Measurements from ENCODE around the gene SSR1.
"Not testable (repeated sequence)": the region's sequence is repeated elsewhere in the genome, so short reads cannot be mapped to it uniquely, and the experiment has no call there.

The SSR1 gene

DNA sequence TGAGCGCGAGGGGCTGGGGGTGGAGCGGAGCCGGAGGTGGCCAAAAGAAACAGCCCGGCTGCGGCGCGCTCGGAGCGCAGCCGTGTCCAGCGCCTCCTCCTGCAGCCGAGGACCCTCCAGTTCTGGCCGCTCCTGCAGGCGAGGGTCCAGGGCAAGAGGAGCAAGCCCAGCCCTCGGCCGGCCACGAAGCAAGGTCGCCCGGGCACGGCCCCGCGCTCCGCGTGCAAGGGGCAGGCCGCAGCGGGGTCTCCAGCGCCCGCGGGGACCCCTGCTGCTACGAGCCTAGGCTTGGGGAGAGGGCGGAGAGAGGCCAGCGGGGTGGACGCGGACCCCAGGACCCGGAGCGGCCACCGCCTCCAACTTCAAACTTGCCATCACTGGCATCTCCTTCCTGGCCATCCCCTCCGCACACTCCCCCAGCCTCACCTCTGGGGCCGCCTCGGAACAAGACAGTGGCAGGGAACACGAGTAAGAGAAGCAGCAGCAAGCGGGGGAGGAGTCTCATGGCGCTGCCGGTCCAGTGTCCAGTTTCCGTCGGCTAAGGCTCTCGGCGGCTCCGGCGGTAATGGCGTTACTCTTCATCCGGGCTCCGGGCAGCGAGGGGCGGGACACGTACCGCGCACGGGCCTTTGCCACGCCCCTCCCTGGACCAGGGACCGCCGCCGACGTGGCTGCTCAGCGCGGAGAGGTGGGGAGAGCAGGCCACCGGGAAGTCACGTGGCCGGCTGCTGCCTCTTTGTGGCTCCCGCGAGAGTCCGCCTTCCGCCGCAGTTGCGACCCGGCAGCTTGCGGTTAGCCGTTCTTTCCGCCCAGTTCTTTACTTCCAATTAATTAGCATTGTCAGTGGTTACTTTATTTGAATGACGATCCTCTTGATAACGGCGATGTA is at the start of gene SSR1:
Gene SSR1, minus strand, starts transcription at position 584 of the 889 bp plus-strand sequence. Its CDS starts 79 bp downstream, at position 505.
- ATAC-seq = peak; percentile 99

DNA sequence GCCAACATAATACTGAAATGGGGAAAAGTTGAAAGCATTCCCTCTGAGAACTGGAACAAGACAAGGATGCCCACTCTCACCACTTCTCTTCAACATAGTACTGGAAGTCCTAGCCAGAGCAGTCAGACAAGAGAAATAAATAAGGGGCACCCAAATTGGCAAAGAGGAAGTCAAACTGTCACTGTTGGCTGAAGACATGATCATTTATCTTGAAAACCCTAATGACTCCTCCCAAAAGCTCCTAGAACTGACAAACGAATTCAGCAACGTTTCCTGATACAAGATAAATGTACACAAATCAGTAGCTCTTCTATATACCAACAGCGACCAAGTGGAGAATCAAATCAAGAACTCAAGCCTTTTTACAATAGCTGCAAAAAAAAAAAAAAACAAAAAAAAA is 38.9 kb upstream of the SSR1 start:
- DNase-seq, ATAC-seq: not testable (repeated sequence)

More for the DNA sequence above, at the start of gene SSR1:
- DNase-seq = peak; percentile 97

DNA sequence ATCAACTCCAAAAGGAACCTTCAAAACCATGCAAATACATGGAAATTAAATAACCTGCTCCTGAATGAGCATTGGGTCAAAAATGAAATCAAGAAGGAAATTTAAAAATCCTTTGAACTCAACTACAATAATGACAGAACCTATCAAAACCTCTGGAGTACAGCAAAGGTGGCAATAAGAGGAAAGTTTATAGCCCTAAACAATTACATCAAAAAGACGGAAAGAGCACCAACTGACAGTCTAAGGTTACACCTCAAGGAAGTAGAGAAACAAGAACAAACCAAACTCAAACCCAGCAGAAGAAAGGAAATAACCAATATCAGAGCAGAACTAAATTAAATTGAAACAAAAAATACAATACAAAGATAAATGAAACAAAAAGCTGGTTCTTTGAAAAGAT is 37.6 kb upstream of the SSR1 start:
- DNase-seq, ATAC-seq: not testable (repeated sequence)

DNA sequence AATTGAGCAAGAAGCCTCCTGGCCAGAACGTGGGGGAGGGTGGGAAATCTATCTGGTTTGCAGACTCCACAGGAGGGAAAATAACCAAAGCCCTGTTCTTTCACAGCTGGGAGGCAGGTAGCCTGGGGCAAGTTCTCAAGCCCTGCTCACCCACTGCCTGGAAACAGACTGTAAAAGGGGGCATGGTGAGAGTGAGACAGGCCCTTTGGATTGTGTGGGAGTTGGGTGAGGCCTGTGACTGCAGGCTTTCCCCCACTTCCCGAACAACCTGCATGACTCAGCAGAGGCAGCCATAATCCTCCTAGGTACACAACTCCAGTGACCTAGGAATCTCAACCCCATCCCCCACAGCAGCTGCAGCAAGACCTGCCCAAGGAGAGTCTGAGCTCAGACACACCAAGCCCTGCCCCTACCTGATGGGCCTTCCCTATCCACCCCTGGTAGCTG is 34.6 kb upstream of the SSR1 start:
- DNase-seq, ATAC-seq: not testable (repeated sequence)

DNA sequence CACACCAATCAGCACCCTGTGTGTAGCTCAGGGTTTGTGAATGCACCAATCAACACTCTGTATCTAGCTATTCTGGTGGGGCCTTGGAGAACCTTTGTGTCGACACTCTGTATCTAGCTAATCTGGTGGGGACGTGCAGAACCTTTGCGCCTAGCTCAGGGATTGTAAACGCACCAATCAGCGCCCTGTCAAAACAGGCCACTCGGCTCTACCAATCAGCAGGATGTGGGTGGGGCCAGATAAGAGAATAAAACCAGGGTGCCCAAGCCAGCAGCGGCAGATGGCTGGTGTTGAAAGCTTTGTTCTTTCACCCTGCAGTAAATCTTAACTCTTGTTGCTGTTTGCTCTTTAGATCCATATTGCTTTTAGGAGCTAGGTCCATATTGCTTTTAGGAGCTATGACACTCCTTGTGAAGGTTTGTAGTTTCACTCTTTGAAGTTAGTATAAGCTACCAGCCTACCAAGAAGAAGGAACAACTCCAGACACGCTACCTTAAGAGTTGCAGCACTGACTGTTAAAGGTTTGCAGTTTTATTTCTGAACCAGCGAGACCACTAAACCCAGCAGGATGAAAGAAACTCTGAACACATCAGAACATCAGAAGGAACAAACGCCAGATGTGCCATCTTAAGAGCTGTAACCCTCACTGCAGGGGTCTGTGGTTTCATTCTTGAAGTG is 31.9 kb upstream of the SSR1 start:
- not testable (repeated sequence) for DNase-seq, ATAC-seq

DNA sequence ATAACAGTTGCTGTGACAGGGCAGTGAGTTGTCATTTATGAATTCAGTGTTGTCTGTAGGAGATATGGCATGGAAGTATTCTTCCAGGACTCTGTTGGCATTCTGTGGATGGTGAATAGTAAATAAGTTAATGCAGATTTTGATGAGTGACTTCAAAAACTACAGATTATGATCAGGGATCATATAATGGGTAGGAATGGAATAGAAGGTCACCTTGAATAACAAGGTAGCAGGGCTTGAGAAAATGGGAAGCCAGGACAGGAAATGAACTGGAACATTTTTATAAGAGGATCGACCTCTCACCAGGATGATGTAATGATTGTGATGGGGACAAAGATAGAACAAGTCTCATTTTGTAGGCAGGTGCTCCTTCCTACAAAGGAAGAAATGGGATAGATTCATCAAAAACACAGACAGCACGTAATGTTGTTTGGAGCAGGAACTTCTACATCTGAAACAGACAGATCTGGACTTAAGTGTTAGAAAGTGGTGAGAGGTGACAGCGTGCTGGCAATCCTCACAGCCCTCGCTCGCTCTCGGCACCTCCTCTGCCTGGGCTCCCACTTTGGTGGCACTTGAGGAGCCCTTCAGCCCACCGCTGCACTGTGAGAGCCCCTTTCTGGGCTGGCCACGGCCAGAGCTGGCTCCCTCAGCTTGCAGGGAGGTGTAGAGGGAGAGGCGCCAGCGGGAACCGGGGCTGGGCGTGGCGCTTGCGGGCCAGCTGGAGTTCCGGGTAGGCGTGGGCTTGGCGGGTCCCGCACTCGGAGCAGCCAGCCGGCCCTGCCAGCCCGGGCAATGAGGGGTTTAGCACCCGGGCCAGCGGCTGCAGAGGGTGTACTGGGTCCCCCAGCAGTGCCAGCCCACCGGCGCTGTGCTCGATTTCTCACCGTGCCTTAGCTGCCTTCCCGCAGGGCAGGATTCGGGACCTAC is 30.8 kb upstream of the SSR1 start:
- ATAC-seq = no peak
- DNase-seq = no peak

DNA sequence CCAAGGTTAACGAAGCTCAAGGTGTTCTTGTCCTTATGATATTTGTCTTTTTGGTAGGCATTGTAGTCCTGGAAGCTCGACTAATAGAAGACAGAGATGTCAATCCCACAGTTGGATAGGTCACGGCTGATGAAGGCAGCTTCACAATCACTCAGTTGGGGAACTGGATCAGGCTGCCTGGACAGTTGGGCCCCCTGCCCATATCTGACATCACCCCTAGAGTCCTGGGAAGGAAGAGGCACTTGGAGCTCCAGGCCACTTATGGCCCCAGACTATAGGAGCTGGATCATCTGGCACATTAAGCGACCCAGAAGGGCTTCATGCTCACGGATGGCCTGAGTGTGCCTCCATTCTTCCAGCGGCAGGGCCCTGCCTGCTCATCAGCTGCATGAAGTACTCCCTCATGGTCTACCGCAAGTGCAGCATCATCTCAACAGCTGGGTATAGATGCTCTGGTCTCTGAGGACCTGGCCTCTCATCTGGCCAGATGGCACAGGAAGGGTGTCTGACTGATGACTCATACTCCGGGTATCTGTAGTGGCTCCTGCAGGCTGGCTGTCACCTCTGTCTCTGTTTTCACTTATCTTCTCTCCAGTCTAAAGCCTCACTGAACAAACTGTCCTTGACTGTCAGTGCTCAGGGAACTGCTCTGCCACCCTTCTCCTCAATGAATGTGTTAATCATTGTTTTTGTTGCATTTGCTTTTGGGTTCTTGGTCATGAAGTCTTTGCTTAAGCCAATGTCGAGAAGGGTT is 29.2 kb upstream of the SSR1 start:
- DNase-seq (no peak), ATAC-seq (no peak)

DNA sequence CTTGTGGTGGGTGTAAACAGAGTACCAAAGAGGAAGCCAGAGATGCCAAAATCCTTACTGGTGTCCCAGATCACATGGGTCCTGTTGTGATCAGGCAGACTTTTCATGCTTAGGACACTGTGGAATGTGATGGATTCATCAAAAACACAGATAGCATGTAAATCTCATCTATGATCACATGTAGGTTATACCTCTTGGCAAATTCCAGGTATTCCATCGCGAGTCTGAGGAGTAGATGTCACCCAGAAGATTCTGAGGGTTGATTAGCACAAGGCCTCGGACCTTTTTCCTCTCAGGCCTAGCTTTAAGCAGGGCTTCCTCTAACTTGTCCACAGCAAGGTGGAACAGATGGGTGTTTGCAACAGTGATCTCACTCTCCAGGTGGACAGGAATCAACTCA is 28.3 kb upstream of the SSR1 start:
- DNase-seq (no peak), ATAC-seq (no peak)

DNA sequence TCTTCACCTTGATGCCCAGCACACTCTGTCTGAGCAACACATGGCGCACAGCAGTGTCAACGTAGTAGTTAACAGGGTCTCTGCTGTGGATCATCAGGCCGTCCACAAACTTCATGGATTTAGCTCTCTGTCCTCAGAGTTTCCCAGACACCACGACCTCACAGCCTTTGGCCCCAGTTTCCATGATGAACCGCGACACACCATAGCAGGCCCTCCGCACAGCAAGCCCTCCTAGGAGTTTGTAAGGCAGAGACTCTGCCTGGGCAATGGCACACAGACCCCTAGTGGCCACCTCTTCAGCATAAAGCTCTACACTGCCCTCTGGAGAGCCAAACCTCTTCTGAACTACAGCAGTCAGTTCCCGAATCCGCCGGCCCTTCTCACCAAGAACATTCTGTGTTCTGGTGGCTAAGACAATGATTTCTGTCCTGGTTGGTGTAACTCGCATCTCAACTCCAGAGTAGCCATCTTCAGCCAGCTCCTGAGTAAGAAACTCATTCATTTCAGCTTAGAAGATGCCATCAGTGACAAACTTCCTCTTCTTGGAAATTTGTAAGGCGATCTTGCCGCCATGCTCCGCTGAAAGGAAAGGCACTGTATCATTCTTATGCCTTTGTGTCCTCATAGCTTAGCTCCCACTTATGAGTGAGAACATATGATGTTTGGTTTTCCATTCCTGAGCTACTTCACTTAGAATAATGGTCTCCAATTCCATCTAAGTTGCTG is 26.2 kb upstream of the SSR1 start:
- DNase-seq (peak; percentile 8), ATAC-seq (peak; percentile 63)

DNA sequence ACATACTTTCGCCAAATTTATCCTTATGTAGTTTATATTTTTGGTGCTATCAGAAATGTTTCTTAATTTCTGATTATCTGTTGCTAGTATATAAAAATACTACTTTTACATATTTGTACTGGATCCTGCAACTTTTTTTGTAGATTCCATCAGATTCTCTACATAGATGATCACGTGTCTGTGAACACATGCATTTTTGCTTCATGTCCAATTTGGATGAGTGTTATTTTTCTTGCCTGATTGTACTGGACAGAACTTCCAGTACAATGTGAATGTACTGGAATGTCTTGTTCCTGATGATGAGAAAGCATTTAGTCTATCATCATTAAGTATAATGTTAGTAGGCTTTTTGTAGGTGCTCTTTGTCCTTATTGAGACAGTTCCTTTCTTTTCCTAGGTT is 25.0 kb upstream of the SSR1 start:
- ATAC-seq (no peak), DNase-seq (no peak)

DNA sequence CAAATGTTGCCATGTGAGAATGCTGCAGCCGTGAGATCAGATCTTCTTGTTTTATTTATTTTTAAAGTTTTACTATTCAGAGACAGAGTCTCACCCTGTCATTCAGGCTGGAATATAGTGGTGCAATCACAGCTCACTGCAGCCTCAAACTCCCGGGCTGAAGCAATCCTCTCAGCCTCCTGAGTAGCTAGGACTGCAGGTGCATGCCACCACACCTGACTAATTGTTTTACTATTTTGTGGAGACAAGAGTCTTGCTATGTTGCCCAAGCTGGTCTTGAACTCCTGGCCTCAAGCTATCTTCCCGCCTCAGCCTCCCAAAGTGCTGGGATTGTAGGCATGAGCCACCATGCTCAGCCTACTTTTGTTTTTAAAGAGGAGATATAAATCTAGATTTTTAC is 22.5 kb upstream of the SSR1 start:
- ATAC-seq (no peak), DNase-seq (no peak)

DNA sequence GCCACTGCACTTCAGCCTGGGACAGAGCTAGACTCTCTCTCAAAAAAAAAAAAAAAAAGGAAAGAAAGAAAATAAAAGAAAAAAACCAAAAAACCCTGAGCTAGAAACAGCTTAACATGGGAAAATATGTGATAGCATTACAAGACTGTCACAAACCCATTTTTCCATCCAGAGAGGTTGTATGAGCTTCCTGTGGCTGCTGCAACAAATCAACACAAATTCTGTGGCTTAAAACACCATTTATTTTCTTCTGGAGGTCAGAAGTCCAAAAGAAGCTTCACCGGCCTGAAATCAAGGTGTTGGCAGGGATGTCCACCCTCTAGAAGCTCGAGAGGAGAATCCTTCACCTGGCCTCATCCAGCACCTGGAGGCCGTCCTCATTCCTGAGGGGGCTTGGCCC is 21.7 kb upstream of the SSR1 start:
- no peak for ATAC-seq
- DNase-seq = no peak

DNA sequence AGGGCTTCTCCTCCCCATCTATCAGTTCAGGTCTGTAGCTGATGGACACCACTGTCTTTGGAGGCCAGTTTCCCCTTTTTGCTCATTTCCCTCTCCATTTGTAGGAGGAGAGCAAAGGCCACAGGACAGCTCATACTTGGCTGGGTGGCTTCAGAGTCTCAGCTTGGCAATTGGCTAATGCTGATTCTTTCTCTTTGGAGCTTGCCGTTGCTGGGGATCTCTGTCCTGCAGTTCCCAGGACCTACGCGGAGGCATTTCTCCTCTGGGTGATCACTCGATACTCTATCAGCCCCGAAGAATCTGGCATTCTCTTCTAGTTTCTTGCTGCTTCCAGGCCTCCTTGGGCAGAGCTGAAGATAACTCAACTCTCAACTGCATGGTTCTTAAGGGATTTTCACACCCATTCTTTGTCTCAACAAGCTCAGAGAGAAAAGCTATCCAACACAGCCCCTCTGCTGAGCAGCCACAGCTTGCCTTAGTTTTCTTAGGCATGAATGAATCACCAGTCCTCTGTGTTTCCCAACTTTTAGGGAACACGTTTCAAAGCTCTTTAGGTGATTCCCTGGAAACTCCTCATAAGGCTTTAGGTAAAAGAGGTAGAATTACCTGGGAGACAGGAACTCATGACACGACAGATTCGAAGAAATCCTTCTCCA is 19.2 kb upstream of the SSR1 start:
- ATAC-seq (no peak), DNase-seq (no peak)

DNA sequence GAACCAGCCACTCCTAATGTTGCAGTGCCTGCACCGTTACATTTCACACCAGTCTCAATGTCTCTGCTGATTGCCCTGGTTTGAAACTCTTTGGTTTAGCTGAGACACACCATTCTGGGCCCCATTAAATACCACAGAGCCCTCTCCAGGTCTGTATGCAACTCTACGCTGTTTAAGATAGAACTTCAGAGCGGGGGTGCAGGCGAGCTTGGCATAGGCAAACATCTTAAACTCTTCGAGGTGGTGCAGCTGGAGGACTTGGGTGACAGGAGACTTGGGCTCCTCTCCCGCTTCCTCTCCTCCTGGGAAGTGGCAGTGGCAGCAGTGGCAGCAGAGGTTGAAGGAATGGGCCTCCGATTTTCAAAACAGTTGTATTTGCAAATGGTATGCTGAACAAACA is 18.5 kb upstream of the SSR1 start:
- DNase-seq (no peak), ATAC-seq (no peak)

DNA sequence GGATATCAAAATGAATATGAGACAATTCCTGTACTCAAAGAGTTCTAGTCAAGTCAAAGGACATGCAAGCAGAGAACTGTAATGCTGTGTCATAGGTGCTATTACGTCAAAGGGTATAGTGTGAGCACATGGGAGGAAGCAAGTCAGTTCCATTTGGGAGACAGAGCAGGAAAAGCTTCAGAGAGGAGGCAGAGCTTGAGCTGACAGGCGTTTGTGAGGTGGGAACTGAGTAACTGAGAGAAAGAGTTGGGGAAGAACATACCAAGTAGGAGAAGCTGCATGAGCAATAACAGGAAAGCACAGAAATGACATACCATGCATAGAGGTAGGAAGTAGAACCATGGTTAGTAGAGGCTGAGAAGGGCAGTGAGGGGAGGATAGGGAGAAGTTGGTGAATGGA is 15.2 kb upstream of the SSR1 start:
- DNase-seq (no peak), ATAC-seq (no peak)

DNA sequence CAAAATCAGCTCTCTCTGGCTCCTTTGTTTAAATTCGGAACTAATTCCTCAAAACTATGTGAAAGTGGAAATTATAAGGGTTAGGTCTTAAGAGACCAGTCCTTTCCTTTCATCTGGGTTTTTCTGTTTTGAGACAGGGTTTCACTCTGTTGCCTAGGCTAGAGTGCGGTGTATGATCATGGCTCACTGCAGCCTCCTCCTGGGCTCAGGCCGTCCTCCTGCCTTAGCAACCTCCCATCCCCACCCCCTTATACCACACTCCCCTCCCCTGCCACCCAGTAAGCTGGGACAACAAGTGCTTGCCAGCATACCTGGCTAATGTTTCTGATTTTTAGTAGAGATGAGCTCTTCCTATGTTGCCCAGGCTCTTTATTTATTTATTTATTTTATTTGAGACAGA is 12.8 kb upstream of the SSR1 start:
- no peak for ATAC-seq
- no peak for DNase-seq

DNA sequence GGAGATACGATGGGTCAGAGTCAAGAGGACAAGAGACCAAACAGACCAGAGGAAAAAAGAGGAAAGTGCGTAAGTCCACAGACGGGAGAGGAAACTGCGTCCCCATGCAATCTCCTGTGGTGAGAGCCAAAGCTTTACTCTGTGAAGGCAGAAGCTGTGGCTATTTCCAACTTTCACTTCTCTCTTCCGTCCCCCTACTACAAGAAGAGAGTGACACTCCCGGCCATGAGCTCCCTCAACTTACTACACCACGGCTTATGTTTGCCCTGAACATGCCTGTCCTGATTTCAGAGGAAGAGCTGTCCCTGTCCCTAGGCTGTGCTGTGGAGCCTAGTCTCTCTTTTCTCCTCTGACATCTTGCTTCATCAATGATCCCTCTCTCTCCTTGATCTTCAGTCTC is 11.5 kb upstream of the SSR1 start:
- DNase-seq (no peak), ATAC-seq (no peak)

DNA sequence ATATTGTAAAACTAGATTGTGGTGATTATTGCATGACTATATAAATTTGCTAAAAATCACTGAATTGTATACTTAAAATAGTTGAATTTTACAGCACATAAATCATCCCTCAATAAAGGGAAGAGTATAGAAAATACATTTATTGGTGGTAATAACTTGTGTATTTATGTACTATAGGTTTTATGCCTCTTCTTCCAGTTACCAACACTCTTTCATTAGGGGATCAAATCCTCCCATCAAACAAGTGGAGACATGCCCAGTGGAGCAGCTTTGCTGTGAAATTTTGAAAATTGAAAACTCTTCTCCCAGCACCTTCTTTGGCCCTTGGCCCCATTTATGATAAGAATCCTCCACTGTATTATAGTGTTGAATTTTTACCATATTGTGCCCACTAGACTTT is 10.1 kb upstream of the SSR1 start:
- DNase-seq (no peak), ATAC-seq (no peak)

DNA sequence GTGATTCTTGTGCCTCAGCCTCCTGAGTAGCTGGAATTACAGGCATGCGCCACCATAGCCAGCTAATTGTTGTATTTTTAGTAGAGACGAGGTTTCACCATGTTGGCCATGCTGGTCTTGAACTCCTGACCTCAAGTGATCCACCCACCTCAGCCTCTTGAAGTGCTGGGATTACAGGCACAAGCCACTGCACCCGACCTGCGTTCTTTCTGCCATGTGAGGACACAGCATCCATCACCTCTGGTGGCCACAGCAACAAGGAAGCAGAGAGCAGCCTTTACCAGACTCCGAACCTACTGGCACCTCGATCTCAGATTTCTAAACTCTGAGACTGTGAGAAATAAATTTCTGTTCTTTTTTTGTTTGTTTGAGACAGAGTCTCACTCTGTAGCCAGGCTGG is 8.9 kb upstream of the SSR1 start:
- not testable (repeated sequence) for DNase-seq, ATAC-seq

DNA sequence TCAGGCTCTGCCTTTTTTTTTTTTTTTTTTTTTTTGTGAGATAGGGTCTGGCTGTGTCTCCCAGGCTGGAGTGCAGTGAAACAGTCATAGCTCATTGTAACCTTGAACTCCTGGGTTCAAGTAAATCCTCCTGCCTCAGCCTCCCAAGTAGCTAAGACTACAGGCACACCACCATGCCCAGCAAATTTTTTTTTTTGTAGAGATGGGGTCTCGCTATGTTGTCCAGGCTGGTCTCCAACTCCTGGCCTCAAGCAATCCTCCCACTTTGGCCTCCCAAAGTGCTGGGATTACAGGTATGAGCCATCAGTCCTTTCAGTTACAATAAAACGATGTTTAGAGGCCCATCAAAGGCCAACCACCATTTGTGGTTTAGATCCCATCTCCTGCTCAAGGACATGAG is 6.4 kb upstream of the SSR1 start:
- not testable (repeated sequence) for ATAC-seq, DNase-seq
